ENCODE data around the gene ADARB2. TPM values are rescaled to one million over a fixed set of nuclear protein-coding genes. Genes with fewer than 3 reads are reported as not detected.

Gene ADARB2
- total and polyA plus RNA-seq, 2 experiments from 2014 or later, result 2.0 to 5.0 TPM

- ATAC-seq (no peak), DNase-seq (ENCODE audit: low spot score) (no peak)
- no peaks in the 10 kb centered on the region for H3K36me3 ChIP-seq (ENCODE audit: insufficient read depth)
- no peak for TF ChIP-seq POLR2AphosphoS5 (IDR thresholded peaks at IDR 0.05; ENCODE audit: low read depth)
- TF ChIP-seq REST (IDR thresholded peaks at IDR 0.05; ENCODE audit: unreplicated experiment), result no peak
- TF ChIP-seq CTCF (conservative IDR thresholded peaks at IDR 0.05; ENCODE audit: low read depth in 2 of 2), result no peak
- TF ChIP-seq ZNF331 (CRISPR knock-in tag; IDR thresholded peaks at IDR 0.05; ENCODE audit: low read depth), result no peak
- no peaks in the 10 kb centered on the region for H3K27me3 ChIP-seq (ENCODE audit: insufficient read depth)
- Mint-ChIP-seq H3K4me3 (no peak overlapping the region), H3K27ac (no peak overlapping the region), H3K27me3 (ENCODE audit: insufficient read depth, low read depth, poor library complexity) (peaks cover 2% of the 10 kb centered on the region), H3K9me3 (no peaks in the 10 kb centered on the region), H3K36me3 (ENCODE audit: low read depth) (no peaks in the 10 kb centered on the region), H3K4me1 (peaks cover 8% of the 10 kb centered on the region; the same call in 2 of the 3 replicates)
- no peak overlapping the region for H3K4me3 ChIP-seq
- H2AFZ ChIP-seq, result no peak overlapping the region
- H4K20me1 ChIP-seq (replicated peaks; ENCODE audit: insufficient read depth), result no peaks in the 10 kb centered on the region
- no peak overlapping the region for H3K27ac ChIP-seq (ENCODE audit: low read depth)
- no peak overlapping the region for H3K4me2 ChIP-seq
- H3K4me1 ChIP-seq (ENCODE audit: insufficient read depth), result no peaks in the 10 kb centered on the region
- H3K9me2 ChIP-seq (ENCODE audit: insufficient read depth), result peaks cover 9% of the 10 kb centered on the region
- H3F3A ChIP-seq (replicated peaks; ENCODE audit: low read depth), result no peaks in the 10 kb centered on the region
- H3K79me2 ChIP-seq (replicated peaks; ENCODE audit: insufficient read depth), result no peaks in the 10 kb centered on the region
Measured at GRCh38 chr10:1411956-1412355, 325.4 kb downstream of the ADARB2 start.

- Histone ChIP-seq H3K79me2 (replicated peaks; ENCODE audit: insufficient read depth) (no peaks in the 10 kb centered on the region), H2AFZ (no peak overlapping the region), H3K36me3 (ENCODE audit: insufficient read depth) (no peaks in the 10 kb centered on the region), H3K4me2 (no peak overlapping the region), H4K20me1 (replicated peaks; ENCODE audit: insufficient read depth) (no peaks in the 10 kb centered on the region), H3K4me1 (ENCODE audit: insufficient read depth) (no peaks in the 10 kb centered on the region), H3K27me3 (ENCODE audit: insufficient read depth) (no peaks in the 10 kb centered on the region), H3K27ac (ENCODE audit: low read depth) (no peak overlapping the region), H3K4me3 (no peak overlapping the region), H3F3A (replicated peaks; ENCODE audit: low read depth) (no peaks in the 10 kb centered on the region), H3K9me2 (ENCODE audit: insufficient read depth) (peaks cover 9% of the 10 kb centered on the region)
- Mint-ChIP-seq H3K36me3 (ENCODE audit: low read depth) (no peaks in the 10 kb centered on the region), H3K4me3 (no peak overlapping the region), H3K9me3 (no peaks in the 10 kb centered on the region), H3K27ac (no peak overlapping the region), H3K27me3 (ENCODE audit: insufficient read depth, low read depth, poor library complexity) (peaks cover 2% of the 10 kb centered on the region), H3K4me1 (peaks cover 9% of the 10 kb centered on the region; the same call in 2 of the 3 replicates)
- DNase-seq (ENCODE audit: low spot score) (no peak), ATAC-seq (no peak)
- TF ChIP-seq EZH2 (IDR thresholded peaks at IDR 0.05; ENCODE audit: low read depth, unreplicated experiment), result no peak
- TF ChIP-seq ZNF114 (CRISPR knock-in tag; IDR thresholded peaks at IDR 0.05), result no peak
- TF ChIP-seq ETS1 (IDR thresholded peaks at IDR 0.05), result no peak
- no peak for TF ChIP-seq JUNB (IDR thresholded peaks at IDR 0.05; ENCODE audit: unreplicated experiment)
- no peak for TF ChIP-seq ZNF331 (CRISPR knock-in tag; IDR thresholded peaks at IDR 0.05; ENCODE audit: low read depth)
- no peak for TF ChIP-seq POLR2AphosphoS5 (IDR thresholded peaks at IDR 0.05; ENCODE audit: low read depth)
- TF ChIP-seq CREB1 (CRISPR knock-in tag; IDR thresholded peaks at IDR 0.05; ENCODE audit: low read depth), result no peak
- no peak for TF ChIP-seq REST (IDR thresholded peaks at IDR 0.05; ENCODE audit: unreplicated experiment)
Measured at GRCh38 chr10:1411451-1411850, 325.9 kb downstream of the ADARB2 start.
